Measurements from ENCODE around the gene FTCD.
"Not testable (repeated sequence)": the region's sequence is repeated elsewhere in the genome, so short reads cannot be mapped to it uniquely, and the experiment has no call there.

FTCD gene, protein sequence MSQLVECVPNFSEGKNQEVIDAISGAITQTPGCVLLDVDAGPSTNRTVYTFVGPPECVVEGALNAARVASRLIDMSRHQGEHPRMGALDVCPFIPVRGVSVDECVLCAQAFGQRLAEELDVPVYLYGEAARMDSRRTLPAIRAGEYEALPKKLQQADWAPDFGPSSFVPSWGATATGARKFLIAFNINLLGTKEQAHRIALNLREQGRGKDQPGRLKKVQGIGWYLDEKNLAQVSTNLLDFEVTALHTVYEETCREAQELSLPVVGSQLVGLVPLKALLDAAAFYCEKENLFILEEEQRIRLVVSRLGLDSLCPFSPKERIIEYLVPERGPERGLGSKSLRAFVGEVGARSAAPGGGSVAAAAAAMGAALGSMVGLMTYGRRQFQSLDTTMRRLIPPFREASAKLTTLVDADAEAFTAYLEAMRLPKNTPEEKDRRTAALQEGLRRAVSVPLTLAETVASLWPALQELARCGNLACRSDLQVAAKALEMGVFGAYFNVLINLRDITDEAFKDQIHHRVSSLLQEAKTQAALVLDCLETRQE

DNA sequence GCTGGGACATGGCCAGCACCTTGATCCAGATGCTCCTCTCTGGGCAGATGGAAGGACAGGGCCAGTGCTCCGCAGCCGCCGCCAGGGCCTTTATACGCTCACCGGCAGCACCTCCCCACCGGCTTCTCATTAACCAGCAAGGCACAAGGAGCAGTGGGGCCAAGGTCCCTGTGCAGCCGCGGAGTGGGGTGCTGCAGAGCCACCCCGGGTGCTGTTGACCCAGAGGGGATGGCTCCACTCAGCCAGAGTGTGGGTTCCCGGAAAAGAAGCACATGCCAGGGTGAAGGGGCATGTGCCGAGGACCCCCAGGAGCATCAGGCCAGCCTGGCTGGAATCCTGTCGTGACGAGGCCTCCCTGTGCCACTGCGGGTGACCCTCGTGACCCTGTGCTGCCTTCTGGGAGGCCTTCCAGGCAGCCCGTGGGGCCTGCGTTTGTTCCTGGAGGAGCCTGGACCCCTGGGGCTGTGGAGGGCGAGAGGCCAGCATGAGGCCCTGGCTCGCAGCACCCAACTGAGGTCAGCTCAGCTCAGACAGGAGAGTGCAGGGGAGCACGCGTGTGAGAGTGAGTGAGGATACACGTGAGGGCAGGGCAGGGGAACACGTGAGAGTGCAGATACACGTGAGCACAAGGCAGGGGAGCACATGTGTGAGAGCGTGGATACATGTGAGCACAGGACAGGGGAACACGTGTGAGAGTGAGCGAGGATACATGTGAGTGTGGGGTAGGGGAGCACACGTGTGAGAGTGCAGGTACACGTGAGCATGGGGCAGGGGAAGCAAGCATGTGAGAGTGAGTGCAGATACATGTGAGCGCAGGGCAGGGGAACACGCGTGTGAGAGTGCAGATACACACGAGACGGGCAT, at the start of gene FTCD:
Gene FTCD (minus strand): TSS at position 66 of the 864 bp plus-strand sequence. CDS start 56 bp downstream, at position 10.
- Histone ChIP-seq H3K9me3 (ENCODE audit: control insufficient read depth in 2 of 2, low read length in 2 of 2) (no peaks in the 10 kb centered on the region), H3K27ac (ENCODE audit: low read depth in 2 of 2, low read length in 2 of 2) (no peak within 1 kb of the TSS), H3K27me3 (ENCODE audit: control insufficient read depth in 2 of 2, insufficient read depth in 2 of 2, low read length in 2 of 2) (no peaks in the 10 kb centered on the region), H3K36me3 (ENCODE audit: control insufficient read depth in 2 of 2, insufficient read depth in 2 of 2, low read length in 2 of 2) (peaks cover 0 to 2% of the 10 kb centered on the region in 2 donors), H3K9ac (ENCODE audit: low read depth in 1 of 2, low read length in 2 of 2) (no peak within 1 kb of the TSS), H3K4me3 (ENCODE audit: low read length in 2 of 2) (no peak within 1 kb of the TSS), H3K4me1 (ENCODE audit: control insufficient read depth in 2 of 2, insufficient read depth in 2 of 2, low read length in 2 of 2) (peaks cover 5 to 6% of the 10 kb centered on the region in 2 donors)

DNA sequence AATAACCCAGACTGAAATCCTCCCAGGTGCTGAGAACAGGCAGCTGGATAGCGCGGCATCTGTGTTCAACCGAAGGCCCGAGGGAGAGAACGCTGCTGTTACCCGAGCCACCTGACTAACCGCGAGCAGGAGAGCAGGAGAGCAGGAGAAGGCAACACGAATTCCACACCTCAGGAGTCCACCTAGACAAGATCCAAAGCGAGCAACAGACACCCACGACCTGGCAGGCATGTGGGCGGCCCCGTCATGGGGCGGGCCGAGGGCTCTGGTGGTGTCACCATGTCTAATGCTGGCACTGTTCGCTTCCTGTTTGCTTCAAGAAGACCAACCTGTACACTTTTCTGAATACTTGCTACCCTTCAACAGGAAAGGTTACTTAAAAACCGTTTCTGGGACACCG, 49.8 kb upstream of the FTCD start:
- Histone ChIP-seq H3K9me3 (ENCODE audit: control insufficient read depth in 2 of 2, low read length in 2 of 2) (no peaks in the 10 kb centered on the region), H3K9ac (ENCODE audit: low read depth in 1 of 2, low read length in 2 of 2) (no peak overlapping the region), H3K4me1 (ENCODE audit: control insufficient read depth in 2 of 2, insufficient read depth in 2 of 2, low read length in 2 of 2) (no peaks in the 10 kb centered on the region), H3K27me3 (ENCODE audit: control insufficient read depth in 2 of 2, insufficient read depth in 2 of 2, low read length in 2 of 2) (no peaks in the 10 kb centered on the region), H3K36me3 (ENCODE audit: control insufficient read depth in 2 of 2, insufficient read depth in 2 of 2, low read length in 2 of 2) (peaks cover 47 to 56% of the 10 kb centered on the region in 2 donors), H3K27ac (ENCODE audit: low read depth in 2 of 2, low read length in 2 of 2) (no peak overlapping the region), H3K4me3 (ENCODE audit: low read length in 2 of 2) (no peak overlapping the region)

DNA sequence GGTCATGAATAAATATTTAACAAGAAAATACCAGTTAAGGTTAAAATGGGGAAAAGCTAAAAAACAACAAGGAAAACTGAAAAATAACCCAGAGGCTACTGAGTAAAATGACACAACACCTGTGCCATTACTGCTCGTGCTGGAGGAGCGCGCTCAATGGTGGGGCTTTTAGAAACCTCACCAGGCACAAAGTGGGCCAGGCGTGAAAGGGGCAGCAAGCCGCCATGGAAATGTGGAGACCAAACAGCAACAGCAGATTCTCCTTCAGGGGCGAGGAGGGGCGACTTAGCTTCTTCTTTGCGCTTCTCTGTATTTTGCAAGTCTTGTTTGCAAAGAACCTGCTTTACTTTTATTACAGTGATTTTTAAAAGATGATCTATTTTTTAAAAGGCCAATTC, 47.8 kb upstream of the FTCD start:
- Histone ChIP-seq H3K36me3 (ENCODE audit: control insufficient read depth in 2 of 2, insufficient read depth in 2 of 2, low read length in 2 of 2) (peaks cover 43 to 60% of the 10 kb centered on the region in 2 donors), H3K4me1 (ENCODE audit: control insufficient read depth in 2 of 2, insufficient read depth in 2 of 2, low read length in 2 of 2) (no peaks in the 10 kb centered on the region), H3K27ac (ENCODE audit: low read depth in 2 of 2, low read length in 2 of 2) (no peak overlapping the region), H3K4me3 (ENCODE audit: low read length in 2 of 2) (no peak overlapping the region), H3K9me3 (ENCODE audit: control insufficient read depth in 2 of 2, low read length in 2 of 2) (no peaks in the 10 kb centered on the region), H3K9ac (ENCODE audit: low read depth in 1 of 2, low read length in 2 of 2) (no peak overlapping the region), H3K27me3 (ENCODE audit: control insufficient read depth in 2 of 2, insufficient read depth in 2 of 2, low read length in 2 of 2) (no peaks in the 10 kb centered on the region)

DNA sequence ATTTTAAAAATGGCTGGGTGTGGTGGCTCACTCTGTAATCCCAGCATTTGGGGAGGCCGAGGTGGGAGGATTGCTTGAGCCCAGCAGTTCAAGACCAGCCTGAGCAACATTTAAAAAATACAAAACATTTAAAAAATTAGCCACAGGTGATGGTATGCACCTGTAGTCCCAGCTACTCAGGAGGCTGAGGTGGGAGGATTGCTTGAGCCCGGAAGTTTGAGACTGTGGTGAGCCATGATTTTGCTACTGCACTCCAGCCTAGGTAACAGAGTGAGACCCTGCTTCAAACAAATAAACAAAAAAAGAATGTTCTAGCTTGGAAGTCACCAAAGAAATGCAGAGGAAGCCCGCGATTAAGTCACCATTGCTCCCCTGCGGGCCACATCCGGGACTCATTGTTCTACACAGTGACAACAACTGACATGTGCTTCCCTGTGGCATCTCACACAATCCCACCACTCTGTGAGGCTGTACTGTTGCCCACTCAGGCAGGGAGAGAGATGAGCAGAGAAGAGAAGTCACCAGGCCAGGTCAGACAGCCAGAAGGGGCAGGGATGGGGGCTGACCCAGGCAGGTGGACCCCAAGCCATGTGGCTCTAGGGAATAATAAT, 47.3 kb upstream of the FTCD start:
- no peaks in the 10 kb centered on the region for H3K4me1 ChIP-seq (ENCODE audit: control insufficient read depth in 2 of 2, insufficient read depth in 2 of 2, low read length in 2 of 2)
- H3K9me3 ChIP-seq (ENCODE audit: control insufficient read depth in 2 of 2, low read length in 2 of 2), result no peaks in the 10 kb centered on the region
- H3K9ac ChIP-seq (ENCODE audit: low read depth in 1 of 2, low read length in 2 of 2), result no peak overlapping the region
- H3K27ac ChIP-seq (ENCODE audit: low read depth in 2 of 2, low read length in 2 of 2), result no peak overlapping the region
- no peaks in the 10 kb centered on the region for H3K27me3 ChIP-seq (ENCODE audit: control insufficient read depth in 2 of 2, insufficient read depth in 2 of 2, low read length in 2 of 2)
- peaks cover 38 to 55% of the 10 kb centered on the region in 2 donors for H3K36me3 ChIP-seq (ENCODE audit: control insufficient read depth in 2 of 2, insufficient read depth in 2 of 2, low read length in 2 of 2)
- no peak overlapping the region for H3K4me3 ChIP-seq (ENCODE audit: low read length in 2 of 2)

DNA sequence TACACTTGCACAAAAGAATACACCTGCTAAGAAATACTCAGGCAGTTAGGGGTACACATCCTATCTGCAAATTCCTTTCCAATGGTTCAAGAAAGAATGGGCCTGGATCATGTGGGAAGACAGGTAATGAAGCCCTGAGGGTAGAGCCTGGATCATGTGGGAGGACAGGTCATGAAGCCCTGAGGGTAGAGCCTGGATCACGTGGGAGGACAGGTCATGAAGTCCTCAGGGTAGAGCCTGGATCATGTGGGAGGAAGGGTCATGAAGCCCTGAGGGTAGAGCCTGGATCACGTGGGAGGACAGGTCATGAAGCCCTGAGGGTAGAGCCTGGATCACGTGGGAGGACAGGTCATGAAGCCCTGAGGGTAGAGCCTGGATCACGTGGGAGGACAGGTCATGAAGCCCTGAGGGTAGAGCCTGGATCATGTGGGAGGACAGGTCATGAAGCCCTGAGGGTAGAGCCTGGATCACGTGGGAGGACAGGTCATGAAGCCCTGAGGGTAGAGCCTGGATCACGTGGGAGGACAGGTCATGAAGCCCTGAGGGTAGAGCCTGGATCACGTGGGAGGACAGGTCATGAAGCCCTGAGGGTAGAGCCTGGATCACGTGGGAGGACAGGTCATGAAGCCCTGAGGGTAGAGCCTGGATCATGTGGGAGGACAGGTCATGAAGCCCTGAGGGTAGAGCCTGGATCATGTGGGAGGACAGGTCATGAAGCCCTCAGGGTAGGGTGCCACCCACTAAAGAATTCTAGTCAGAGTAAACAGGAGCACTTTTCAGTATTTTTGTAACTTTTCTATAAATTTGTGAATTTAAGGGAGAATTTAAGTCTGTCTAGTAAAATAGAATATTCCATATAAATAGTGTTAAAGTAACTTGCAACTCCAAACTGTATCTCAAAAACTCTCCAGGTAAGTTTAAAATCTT, 45.8 kb upstream of the FTCD start:
- not testable (repeated sequence) for H3K9me3 ChIP-seq (ENCODE audit: control insufficient read depth in 2 of 2, low read length in 2 of 2); H3K27ac ChIP-seq (ENCODE audit: low read depth in 2 of 2, low read length in 2 of 2); H3K4me1 ChIP-seq (ENCODE audit: control insufficient read depth in 2 of 2, insufficient read depth in 2 of 2, low read length in 2 of 2); H3K9ac ChIP-seq (ENCODE audit: low read depth in 1 of 2, low read length in 2 of 2); H3K4me3 ChIP-seq (ENCODE audit: low read length in 2 of 2); H3K27me3 ChIP-seq (ENCODE audit: control insufficient read depth in 2 of 2, insufficient read depth in 2 of 2, low read length in 2 of 2)
- H3K36me3 ChIP-seq (ENCODE audit: control insufficient read depth in 2 of 2, insufficient read depth in 2 of 2, low read length in 2 of 2), result peaks cover 28 to 50% of the 10 kb centered on the region in 2 donors

DNA sequence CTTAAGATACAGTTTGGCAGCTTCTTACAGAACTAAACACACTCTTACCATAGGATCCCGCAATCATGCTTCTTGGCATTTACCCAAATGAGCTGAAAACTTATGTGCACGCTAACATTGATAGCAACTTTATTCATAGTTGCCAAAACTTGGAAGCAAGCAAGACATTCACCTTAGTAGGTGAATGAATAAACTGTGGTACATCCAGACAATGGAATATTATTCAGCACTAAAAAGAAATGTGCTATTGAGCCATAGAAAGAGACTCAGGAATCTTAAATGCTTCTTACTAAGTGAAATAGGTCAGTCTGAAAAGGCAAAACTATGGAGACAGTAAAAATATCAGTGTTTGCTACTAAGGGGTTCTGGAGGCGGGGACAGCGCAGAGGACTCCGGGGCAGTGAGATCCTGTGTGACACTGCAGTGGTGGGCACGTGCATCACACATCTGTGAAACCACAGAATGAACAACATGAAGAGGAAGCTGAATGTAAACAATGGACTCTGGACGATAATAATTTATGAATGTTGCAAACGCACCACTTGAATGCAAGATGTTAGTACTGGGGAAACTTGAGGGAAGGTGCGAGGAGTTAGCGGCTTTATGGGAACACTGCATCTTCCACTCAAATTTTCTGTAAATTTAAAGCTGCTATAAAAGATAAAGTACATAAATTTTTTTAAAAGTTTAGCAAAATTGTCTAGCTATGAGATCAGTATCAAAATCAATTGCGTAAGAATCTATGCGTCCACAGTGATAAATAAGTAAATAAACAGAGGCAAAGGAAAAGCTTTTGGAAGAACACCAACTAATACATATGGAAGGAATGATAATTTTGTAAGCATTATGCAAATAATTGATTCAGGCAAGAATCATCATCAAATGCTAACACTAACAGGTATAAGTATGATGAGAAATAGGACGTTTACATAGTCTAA, 44.3 kb upstream of the FTCD start:
- Histone ChIP-seq H3K9ac (ENCODE audit: low read depth in 1 of 2, low read length in 2 of 2) (no peak overlapping the region), H3K4me1 (ENCODE audit: control insufficient read depth in 2 of 2, insufficient read depth in 2 of 2, low read length in 2 of 2) (no peaks in the 10 kb centered on the region), H3K4me3 (ENCODE audit: low read length in 2 of 2) (no peak overlapping the region), H3K27ac (ENCODE audit: low read depth in 2 of 2, low read length in 2 of 2) (no peak overlapping the region), H3K9me3 (ENCODE audit: control insufficient read depth in 2 of 2, low read length in 2 of 2) (no peaks in the 10 kb centered on the region), H3K36me3 (ENCODE audit: control insufficient read depth in 2 of 2, insufficient read depth in 2 of 2, low read length in 2 of 2) (peaks cover 24 to 46% of the 10 kb centered on the region in 2 donors), H3K27me3 (ENCODE audit: control insufficient read depth in 2 of 2, insufficient read depth in 2 of 2, low read length in 2 of 2) (no peaks in the 10 kb centered on the region)

DNA sequence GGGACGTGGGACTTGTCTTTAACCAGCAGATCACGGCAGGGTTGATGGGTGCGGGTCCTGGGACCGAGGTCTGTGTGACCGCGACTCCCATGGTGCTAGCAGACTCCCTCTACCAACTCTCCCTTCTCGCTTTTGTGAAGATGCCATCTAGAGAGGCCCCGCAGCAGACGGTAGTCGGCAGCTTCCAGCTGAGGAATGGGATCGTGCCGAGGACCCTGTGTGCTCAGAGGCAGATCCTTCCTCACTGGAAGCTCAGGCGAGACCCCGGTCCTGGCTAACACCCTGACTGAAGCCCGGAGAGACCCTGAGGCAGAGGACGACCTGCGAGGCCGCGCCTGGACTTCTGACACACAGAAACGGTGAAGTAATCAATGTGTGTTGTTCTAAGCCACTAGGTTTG, 41.4 kb upstream of the FTCD start:
- H3K36me3 ChIP-seq (ENCODE audit: control insufficient read depth in 2 of 2, insufficient read depth in 2 of 2, low read length in 2 of 2), result peaks cover 49 to 54% of the 10 kb centered on the region in 2 donors
- H3K27me3 ChIP-seq (ENCODE audit: control insufficient read depth in 2 of 2, insufficient read depth in 2 of 2, low read length in 2 of 2), result no peaks in the 10 kb centered on the region
- H3K9me3 ChIP-seq (ENCODE audit: control insufficient read depth in 2 of 2, low read length in 2 of 2), result no peaks in the 10 kb centered on the region
- H3K4me3 ChIP-seq (ENCODE audit: low read length in 2 of 2), result no peak overlapping the region
- H3K9ac ChIP-seq (ENCODE audit: low read depth in 1 of 2, low read length in 2 of 2), result no peak overlapping the region
- H3K27ac ChIP-seq (ENCODE audit: low read depth in 2 of 2, low read length in 2 of 2), result no peak overlapping the region
- H3K4me1 ChIP-seq (ENCODE audit: control insufficient read depth in 2 of 2, insufficient read depth in 2 of 2, low read length in 2 of 2), result no peaks in the 10 kb centered on the region

DNA sequence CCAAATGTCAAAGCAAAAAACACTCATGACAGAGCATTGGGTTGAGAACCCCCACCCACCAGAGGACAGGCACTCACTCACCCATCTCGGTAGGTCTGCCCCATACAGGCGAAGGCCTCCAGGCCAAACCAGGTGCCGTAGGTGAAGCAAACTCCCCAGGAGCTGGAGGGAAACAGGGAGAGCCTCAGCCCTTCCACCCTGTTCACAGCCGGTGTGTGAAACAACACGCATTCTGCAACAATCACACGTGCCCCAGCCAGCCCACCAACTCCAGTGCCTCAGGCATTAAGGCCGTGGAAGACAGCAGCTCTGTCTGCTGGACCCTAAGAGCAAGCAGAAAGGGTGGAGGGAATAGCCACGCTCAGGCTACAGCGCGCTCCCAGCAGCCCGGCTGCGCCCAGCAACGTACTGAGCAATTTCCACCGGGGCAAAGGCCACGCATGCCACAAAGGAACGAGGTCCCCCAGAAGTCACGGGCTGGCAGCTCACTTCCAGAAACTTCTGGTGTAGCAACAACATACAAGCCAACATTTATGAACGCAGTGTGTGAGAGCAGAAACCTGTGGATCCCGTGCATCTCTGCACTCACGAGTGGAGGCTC, 40.3 kb upstream of the FTCD start:
- H3K9me3 ChIP-seq (ENCODE audit: control insufficient read depth in 2 of 2, low read length in 2 of 2), result no peaks in the 10 kb centered on the region
- H3K4me1 ChIP-seq (ENCODE audit: control insufficient read depth in 2 of 2, insufficient read depth in 2 of 2, low read length in 2 of 2), result no peaks in the 10 kb centered on the region
- no peaks in the 10 kb centered on the region for H3K27me3 ChIP-seq (ENCODE audit: control insufficient read depth in 2 of 2, insufficient read depth in 2 of 2, low read length in 2 of 2)
- peaks cover 46 to 52% of the 10 kb centered on the region in 2 donors for H3K36me3 ChIP-seq (ENCODE audit: control insufficient read depth in 2 of 2, insufficient read depth in 2 of 2, low read length in 2 of 2)
- no peak overlapping the region for H3K4me3 ChIP-seq (ENCODE audit: low read length in 2 of 2)
- no peak overlapping the region for H3K27ac ChIP-seq (ENCODE audit: low read depth in 2 of 2, low read length in 2 of 2)
- H3K9ac ChIP-seq (ENCODE audit: low read depth in 1 of 2, low read length in 2 of 2), result no peak overlapping the region

Measured in mucosa of rectum (tissue), 2 donors.